MM.1S (cell line): ENCODE measurements around the gene SEMA6B.

ENCODE experiments used
- DNase-seq: peaks from one replicate; pipeline ENCODE4 v3.0.0-alpha.2; 2015
- H2AFZ ChIP-seq: fragments of 300-600 bp; sonication (generic); 2 replicates; pipeline ENCODE4 v1.6.0; 2016; ENCODE audit warnings: antibody characterized with exemption, low read length
- H3F3A ChIP-seq: fragments of 300-600 bp; sonication (generic); 2 replicates; pipeline ENCODE4 v1.6.1; 2016; ENCODE audit warnings: mild to moderate bottlenecking, antibody characterized with exemption, low read length, moderate library complexity, mixed read lengths; ENCODE audit not compliant: insufficient read depth
- H3K27ac ChIP-seq: fragments of 300-600 bp; sonication (generic); 2 replicates; pipeline ENCODE4 v1.5.1; 2016; ENCODE audit warnings: mild to moderate bottlenecking, low read length
- H3K27me3 ChIP-seq: fragments of 300-600 bp; sonication (generic); replicated peaks from 2 replicates; pipeline ENCODE4 v1.6.0; 2016; ENCODE audit warnings: low read length; ENCODE audit not compliant: insufficient read depth
- H3K36me3 ChIP-seq: fragments of 300-600 bp; sonication (generic); replicated peaks from 2 replicates; pipeline ENCODE4 v1.6.1; 2016; ENCODE audit warnings: mild to moderate bottlenecking, low read length, mixed read lengths; ENCODE audit not compliant: insufficient read depth
- H3K4me1 ChIP-seq: fragments of 300-600 bp; sonication (generic); 2 replicates; pipeline ENCODE4 v1.6.1; 2016; ENCODE audit warnings: low read length, mixed read lengths
- H3K4me2 ChIP-seq: fragments of 300-600 bp; sonication (generic); 2 replicates; pipeline ENCODE4 v1.6.0; 2016; ENCODE audit warnings: low read depth, low read length
- H3K4me3 ChIP-seq: fragments of 300-600 bp; sonication (generic); 2 replicates; pipeline ENCODE4 v1.5.1; 2016; ENCODE audit warnings: low read length, mixed read lengths
- H3K79me2 ChIP-seq: fragments of 300-600 bp; sonication (generic); 2 replicates; pipeline ENCODE4 v1.6.1; 2016; ENCODE audit warnings: mixed run types, low read length, mixed read lengths
- H3K9ac ChIP-seq: fragments of 300-600 bp; sonication (generic); 2 replicates; pipeline ENCODE4 v1.6.1; 2016; ENCODE audit warnings: low read length, mixed read lengths
- H3K9me2 ChIP-seq: fragments of 300-600 bp; sonication (generic); replicated peaks from 2 replicates; pipeline ENCODE4 v1.6.1; 2016; ENCODE audit warnings: mild to moderate bottlenecking, low read length, mixed read lengths; ENCODE audit not compliant: insufficient read depth
- H3K9me3 ChIP-seq: fragments of 300-600 bp; sonication (generic); replicated peaks from 2 replicates; pipeline ENCODE4 v1.6.1; 2016; ENCODE audit warnings: mild to moderate bottlenecking, low read length, mixed read lengths; ENCODE audit not compliant: insufficient read depth
- H4K20me1 ChIP-seq: fragments of 300-600 bp; sonication (generic); 2 replicates; pipeline ENCODE4 v1.6.1; 2016; ENCODE audit warnings: mild to moderate bottlenecking, low read length, moderate library complexity, mixed read lengths; ENCODE audit not compliant: insufficient read depth
- CTCF ChIP-seq: fragments of 300-600 bp; sonication (generic); IDR thresholded peaks from 2 replicates; pipeline ENCODE4 v1.5.1; 2016; ENCODE audit warnings: antibody characterized with exemption, low read length, mixed read lengths
- EZH2 ChIP-seq: fragments of 300-600 bp; sonication (generic); optimal IDR thresholded peaks from 2 replicates; pipeline ENCODE3; 2017; ENCODE audit warnings: low read depth, mild to moderate bottlenecking, antibody characterized with exemption, low read length, mixed read lengths
- EZH2phosphoT487 ChIP-seq: fragments of 300-600 bp; sonication (generic); IDR thresholded peaks from 2 replicates; pipeline ENCODE4 v1.6.1; 2018; ENCODE audit warnings: antibody characterized with exemption, low read length

The SEMA6B gene

GRCh38 chr19:4537953-4538600 lies 21.4 kb downstream of the SEMA6B start:
- H3K27me3 ChIP-seq: peaks cover 86% of the 10 kb centered on the region
- no peak overlapping the region for H3K27ac ChIP-seq
- no peak overlapping the region for H3K9ac ChIP-seq
- no peaks in the 10 kb centered on the region for H3K36me3 ChIP-seq
- H3K79me2 ChIP-seq: no peaks in the 10 kb centered on the region
- H3K4me1 ChIP-seq: peaks cover 5% of the 10 kb centered on the region; the same call in 1 of the 2 replicates
- DNase-seq: no peak
- no peaks in the 10 kb centered on the region for H4K20me1 ChIP-seq
- no peak overlapping the region for H3K4me3 ChIP-seq
- no peaks in the 10 kb centered on the region for H3K9me2 ChIP-seq
- no peaks in the 10 kb centered on the region for H3F3A ChIP-seq
- TF ChIP-seq CTCF (no peak), EZH2 (no peak), EZH2phosphoT487 (no peak)
- no peaks in the 10 kb centered on the region for H3K9me3 ChIP-seq
- no peak overlapping the region for H3K4me2 ChIP-seq
- no peak overlapping the region for H2AFZ ChIP-seq

GRCh38 chr19:4536798-4537197 lies 22.7 kb downstream of the SEMA6B start:
- Histone ChIP-seq H3K4me2 (no peak overlapping the region), H3K36me3 (no peaks in the 10 kb centered on the region), H2AFZ (no peak overlapping the region), H3K79me2 (no peaks in the 10 kb centered on the region), H3F3A (no peaks in the 10 kb centered on the region), H4K20me1 (no peaks in the 10 kb centered on the region), H3K4me3 (no peak overlapping the region), H3K4me1 (peaks cover 5% of the 10 kb centered on the region; the same call in 1 of the 2 replicates), H3K27ac (no peak overlapping the region), H3K9me2 (no peaks in the 10 kb centered on the region), H3K9ac (no peak overlapping the region), H3K9me3 (no peaks in the 10 kb centered on the region), H3K27me3 (peaks cover 93% of the 10 kb centered on the region)
- DNase-seq: no peak
- TF ChIP-seq EZH2 (no peak), EZH2phosphoT487 (no peak), CTCF (no peak)

GRCh38 chr19:4534836-4535658 lies 24.4 kb downstream of the SEMA6B start, which contains the start of gene PLIN5:
Gene PLIN5, minus strand, starts transcription at chr19:4535224. Its CDS starts 1,150 bp downstream, at chr19:4534074.
- Histone ChIP-seq H3K79me2 (no peaks in the 10 kb centered on the region), H3K9ac (no peak within 1 kb of the TSS), H4K20me1 (no peaks in the 10 kb centered on the region), H3K27ac (no peak within 1 kb of the TSS), H3K4me3 (peak within 1 kb of the TSS; percentile 6; the same call in 1 of the 2 replicates), H3K9me2 (no peaks in the 10 kb centered on the region), H3K4me1 (peaks cover 2% of the 10 kb centered on the region; the same call in 1 of the 2 replicates), H3F3A (no peaks in the 10 kb centered on the region), H2AFZ (no peak within 1 kb of the TSS), H3K27me3 (peaks cover 98% of the 10 kb centered on the region), H3K36me3 (no peaks in the 10 kb centered on the region), H3K9me3 (no peaks in the 10 kb centered on the region), H3K4me2 (peak within 1 kb of the TSS; percentile 35; the same call in 1 of the 2 replicates)
- DNase-seq: peak; percentile 35
- TF ChIP-seq EZH2: no peak
- TF ChIP-seq CTCF: no peak; the same call in 1 of the 2 replicates
- no peak for TF ChIP-seq EZH2phosphoT487
